Measurements from ENCODE around the gene SH2B3.
A peak's percentile ranks its signal among the peaks of the same experiment; 100 is the strongest.
"Not testable (repeated sequence)": the region's sequence is repeated elsewhere in the genome, so short reads cannot be mapped to it uniquely, and the experiment has no call there.

The SH2B3 gene

DNA sequence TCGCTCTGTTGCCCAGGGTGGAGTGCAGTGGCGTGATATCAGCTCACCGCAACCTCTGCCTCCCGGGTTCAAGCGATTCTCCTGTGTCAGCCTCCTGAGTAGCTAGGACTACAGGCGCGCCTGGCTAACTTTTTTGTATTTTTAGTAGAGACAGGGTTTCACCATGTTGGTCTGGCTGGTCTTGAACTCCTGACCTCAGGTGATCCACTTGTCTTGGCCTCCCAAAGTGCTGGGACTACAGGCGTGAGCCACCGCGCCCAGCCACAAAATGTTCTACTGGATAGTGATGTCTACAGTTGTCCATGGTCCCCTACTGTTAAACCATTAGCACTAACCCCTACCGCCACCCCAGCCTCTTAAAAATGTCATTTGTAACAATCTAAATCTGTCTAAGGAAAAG is 54.4 kb downstream of the SH2B3 start:
- not testable (repeated sequence) for DNase-seq (ENCODE audit: low spot score)

DNA sequence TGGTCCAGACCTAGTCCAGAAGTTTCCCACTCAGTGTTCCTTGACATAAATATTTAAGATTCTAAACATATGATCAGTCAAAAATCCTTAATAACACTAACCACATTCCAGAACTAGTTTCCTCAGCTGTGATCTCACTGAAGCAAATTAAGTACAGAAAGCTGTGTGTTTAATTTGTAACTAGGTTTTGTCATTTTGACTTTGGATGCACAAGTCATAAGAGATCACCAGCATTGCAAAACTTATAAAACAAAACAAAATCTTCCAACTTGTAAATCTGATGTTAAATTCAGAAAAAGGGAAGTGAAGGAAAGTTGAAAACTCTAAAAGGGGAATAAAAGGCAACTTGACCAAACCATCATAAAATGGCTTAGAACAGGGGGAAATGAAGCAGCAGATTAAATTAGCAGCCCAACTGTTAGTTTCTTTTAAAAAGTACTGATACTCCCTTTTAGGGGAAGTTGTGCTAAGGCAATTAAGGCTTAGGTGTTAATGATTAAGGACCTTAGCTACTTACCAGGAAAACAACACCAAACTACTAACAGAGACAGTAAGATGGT is 56.6 kb downstream of the SH2B3 start:
- peak; percentile 66 for DNase-seq (ENCODE audit: low spot score)

DNA sequence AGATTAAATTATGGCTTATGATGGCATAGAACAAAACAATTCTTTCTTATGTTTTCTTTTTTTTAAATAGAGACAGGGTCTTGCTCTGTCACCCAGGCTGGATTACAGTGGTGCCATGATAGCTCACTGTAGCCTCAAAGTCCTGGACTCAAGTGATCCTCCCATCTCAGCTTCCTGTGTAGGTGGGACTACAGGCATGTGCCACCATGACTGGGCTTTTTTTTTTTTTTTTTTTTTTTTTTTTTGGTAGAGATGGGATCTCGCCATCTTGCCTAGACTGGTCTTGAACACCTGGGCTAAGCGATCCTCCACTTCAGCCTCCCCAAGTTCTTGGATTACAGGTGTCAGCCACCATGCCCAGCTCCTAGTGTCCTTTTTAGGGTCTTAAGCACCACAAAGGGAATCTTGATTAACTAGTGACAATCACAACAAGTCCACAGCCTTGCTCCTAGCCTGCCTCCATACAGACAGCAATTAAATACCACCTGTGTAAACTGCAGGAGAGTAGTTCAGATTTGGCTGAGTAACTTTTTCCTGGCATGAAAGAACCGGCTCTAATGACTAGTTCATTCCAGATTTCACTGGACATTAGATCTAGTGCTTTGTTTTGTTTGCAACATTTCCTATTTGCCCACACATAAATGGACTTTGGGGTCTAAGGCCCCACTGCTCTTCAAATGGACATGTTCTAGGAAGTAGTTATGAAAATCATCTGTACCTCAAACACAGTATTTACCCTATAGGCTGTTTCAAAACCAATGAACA is 61.6 kb downstream of the SH2B3 start:
- peak; percentile 33 for DNase-seq (ENCODE audit: low spot score)

DNA sequence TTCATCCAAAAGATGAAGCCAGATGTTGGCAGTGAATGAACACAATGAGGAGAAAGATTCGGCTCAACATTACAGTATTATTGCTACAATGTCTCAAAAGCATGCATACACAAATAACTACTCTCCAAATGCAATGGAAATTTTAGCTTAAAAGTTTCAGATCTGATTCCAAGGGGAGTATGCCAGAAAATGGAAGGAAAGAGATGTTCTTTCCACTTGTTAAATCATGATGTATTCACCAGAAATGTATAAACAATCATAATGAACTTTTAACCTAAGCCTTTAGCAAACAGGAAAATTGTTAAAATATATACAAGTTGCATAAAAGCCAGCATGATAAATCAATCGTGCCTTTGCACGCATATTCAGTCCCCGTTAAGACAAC is 62.1 kb downstream of the SH2B3 start:
- peak; percentile 30 for DNase-seq (ENCODE audit: low spot score)

DNA sequence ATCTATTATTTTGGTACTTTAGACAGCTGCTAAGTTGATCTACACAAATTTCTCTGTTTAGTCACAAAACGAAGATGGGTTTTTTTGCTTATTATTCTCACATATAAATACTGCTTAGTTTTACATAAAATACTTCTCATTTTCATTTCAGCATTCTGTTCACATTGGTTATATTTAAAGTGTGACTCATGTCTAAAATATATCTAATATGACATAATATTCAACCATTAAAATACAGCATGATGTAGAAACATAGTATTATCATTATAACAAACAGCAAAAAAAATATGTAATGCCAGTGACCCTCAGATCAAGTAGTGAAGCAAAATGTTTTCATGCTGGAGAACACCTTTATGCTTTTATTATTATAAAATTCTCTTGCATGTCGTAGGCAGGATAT is 63.7 kb downstream of the SH2B3 start:
- no peak for DNase-seq (ENCODE audit: low spot score)

DNA sequence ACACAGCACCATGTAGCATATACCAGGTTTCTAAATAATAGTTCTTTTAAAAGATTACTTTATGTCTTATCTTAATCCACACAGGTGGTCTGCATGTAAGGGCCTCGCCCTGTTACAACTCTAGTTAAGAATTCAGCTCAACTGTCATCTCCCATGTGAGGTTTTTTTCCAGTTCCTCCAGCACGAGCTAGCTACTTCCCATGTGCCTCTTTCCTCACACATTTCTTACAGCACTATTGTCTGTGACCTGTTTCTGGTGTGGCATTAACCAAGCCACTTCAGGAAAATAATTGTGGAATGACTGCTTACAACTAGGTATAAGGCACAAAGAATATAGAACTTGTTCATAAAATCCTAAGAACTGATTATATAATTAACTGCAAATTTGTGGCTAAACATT is 65.5 kb downstream of the SH2B3 start:
- DNase-seq (ENCODE audit: low spot score), result no peak

DNA sequence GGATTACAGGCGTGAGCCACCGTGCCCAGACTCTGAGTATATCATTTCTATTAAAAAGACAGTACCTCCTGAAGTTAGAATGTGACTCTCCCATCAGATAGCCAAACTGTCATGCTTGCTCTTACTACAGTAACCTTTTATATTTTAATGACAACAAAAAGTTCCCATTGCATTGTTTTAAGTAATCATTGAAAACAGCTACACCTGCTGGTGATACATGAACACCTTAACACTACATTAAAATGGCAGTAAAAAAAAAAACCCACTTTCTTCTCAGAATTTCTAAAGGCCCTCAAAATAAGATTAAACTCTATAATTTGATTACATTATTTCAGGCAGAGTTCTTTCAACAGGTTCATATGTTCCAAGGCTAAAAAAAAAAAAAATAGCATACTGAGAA is 76.7 kb downstream of the SH2B3 start:
- no peak for DNase-seq (ENCODE audit: low spot score)

DNA sequence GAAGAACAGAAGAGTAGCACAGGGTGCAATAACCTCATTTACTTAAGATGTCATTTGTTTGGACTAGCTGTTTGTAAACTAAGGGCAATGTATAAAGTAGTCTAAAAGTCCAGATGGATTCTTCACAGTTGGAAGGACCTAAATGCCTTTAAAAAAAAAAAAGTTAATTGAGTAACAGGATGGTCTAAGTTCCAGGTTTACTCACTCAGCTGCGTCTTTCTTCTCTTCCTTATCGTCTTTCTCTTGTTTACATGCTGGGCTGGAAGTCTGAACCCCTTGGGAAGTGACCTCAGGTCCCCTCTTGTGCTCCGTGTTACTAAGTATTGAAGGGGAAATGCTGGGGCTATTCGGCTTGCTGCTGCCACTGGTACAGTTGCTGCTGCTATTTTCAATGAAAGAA is 82.5 kb downstream of the SH2B3 start:
- no peak for DNase-seq (ENCODE audit: low spot score)

DNA sequence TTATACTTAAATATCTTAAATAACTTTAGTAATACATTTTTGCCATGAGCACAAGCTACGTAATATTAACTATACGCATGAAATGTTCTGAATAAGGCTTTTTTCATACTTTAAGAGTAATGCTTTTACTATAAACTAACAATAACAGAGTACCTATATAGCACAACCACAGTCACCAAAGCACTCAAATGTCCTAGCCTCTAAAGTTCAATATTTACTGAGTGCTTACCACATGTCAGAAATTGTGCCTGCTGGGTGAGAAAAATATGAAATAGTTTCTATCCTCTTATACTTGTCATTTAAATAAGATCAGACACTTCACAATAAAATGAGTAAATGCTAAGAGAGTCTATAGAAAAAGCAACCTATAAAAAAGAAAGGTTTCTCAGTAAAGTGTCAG is 83.1 kb downstream of the SH2B3 start:
- no peak for DNase-seq (ENCODE audit: low spot score)

DNA sequence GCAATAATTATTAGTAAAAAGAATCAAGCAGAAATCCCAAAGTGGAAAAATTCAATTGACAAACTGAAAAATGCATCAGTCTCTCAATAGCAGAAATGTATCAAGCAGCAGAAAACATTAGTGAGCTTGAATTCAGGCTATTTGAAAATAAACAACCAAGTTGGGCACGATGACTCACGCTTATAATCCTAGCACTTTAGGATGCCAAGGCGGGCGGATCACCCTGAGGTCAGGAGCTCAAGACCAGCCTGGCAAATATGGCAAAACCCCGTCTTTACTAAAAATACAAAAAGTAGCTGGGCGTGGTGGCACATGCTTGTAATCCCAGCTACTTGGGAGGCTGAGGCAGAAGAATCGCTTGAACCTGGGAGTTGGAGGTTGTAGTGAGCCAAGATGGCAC is 87.3 kb downstream of the SH2B3 start:
- not testable (repeated sequence) for DNase-seq (ENCODE audit: low spot score)

DNA sequence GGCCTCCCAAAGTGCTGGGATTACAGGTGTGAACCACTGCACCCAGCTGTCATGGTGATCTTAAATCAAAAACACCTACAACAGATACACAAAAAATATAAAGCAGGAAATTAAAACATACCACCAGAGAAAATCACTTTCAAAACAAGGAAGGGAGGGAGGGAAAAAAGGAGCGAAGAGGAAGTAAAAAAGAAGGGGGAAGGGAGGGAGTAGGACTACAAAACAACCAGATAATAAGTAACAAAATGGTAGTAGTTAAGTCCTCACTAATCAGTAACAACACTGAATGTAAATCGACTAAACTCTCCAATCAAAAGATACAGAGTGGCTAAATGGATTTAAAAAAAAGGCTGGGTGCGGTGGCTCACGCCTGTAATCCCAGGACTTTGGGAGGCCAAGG is 89.0 kb downstream of the SH2B3 start:
- DNase-seq (ENCODE audit: low spot score), result no peak
